Activated naive CD4-positive, alpha-beta T cell (primary cell): ENCODE results near the gene CHCHD3.

Experiments
- DNase-seq, 4 experiments: peaks; one replicate each; lab custom pipeline; 2025; lab: John Stamatoyannopoulos, UW

The CHCHD3 gene

DNA sequence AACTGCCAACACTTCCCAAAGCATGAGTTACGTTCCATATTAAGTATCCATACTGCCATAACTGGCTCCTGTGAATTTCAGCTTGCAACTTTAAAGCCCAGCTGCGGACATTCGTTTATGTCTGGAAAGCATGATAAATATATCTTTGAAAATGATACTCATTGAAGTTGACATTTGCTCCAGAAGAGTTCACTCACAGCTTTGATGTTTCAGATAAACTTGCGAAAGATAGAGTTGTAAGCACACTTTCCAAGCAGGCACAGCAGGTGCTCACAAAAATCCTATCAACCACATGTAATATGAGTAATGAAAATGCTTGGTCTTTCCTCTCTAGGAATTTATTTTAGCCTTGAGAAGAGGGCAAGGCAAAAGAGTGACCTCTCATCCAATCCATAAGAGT, 4.5 kb downstream of the CHCHD3 start:
- DNase-seq: no peak

- DNase-seq: no peak
These were observed 5.7 kb downstream of the CHCHD3 start for GRCh38 chr7:133076142-133076541.

GRCh38 chr7:133071506-133071905, 10.4 kb downstream of the CHCHD3 start:
- DNase-seq: no peak

DNA sequence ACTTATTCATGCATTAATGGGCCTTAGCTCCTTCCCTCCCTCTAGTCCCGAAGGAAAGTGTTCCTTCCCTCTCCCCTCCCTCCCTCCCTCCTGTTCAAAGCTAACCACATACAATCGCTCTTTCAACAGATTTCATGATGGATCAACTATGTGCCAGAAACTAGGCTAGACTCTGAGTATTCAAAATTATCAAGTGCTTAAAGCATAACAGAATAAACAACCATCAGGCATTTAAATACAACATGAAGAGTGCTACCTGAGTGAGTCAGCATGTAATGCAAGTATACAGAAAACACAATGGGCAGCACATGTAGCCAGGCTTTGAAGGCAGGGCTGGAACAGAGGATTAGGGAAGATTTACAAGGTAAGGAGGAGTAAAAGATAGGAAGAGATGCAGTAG, 11.3 kb downstream of the CHCHD3 start:
- DNase-seq: no peak

DNA sequence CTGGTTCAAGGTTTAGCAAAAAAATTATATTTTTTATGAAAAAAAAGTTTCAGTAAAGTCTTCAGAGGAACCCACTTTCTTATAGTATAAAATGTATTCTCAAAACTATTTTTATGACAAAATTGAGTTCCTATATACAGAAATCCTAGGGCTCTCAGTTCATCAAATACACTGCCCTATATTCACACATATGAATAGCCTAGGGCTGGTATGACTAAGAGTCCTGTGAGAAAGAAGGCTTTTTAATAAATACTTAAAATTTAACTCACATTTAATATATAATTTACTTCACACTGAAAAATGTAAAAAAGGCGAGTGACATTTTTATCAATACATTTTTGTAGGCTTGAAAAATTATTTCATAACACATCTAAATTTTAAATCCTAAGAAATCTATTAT, 16.6 kb downstream of the CHCHD3 start:
- DNase-seq: no peak

DNA sequence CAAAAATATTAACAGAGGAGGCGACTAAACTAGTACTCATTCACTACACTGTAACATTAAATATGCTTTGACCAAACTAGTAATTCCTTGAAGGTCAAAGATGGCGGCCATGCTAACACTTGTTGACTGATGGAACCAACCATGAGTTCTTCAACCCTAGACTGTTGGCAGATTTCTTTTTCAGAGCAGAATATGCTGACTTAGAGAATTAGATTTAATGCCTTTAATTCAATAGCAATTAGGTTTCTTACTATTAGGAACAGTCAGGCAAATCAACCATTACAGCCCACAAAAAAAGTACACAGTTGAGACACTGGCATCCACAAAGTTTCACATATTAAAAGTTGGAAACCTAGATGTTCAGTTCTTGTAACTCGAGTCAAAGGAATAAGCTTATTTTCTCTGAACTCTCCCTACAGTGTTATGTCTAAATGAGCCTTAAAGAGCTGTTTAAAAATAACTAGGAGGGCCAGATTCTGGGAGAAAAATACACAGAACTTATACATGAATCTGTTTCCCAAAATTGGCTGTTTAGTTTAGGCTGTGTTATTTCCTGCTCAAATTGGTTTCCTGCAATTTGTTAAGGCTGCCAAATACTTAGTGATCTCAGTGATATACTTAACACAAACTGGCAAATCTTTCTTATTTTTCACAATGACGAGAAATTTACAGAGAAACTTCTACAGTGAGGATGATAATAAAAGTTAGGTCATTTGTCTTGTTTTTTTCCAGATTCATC, 17.6 kb downstream of the CHCHD3 start:
- no peak for DNase-seq

DNA sequence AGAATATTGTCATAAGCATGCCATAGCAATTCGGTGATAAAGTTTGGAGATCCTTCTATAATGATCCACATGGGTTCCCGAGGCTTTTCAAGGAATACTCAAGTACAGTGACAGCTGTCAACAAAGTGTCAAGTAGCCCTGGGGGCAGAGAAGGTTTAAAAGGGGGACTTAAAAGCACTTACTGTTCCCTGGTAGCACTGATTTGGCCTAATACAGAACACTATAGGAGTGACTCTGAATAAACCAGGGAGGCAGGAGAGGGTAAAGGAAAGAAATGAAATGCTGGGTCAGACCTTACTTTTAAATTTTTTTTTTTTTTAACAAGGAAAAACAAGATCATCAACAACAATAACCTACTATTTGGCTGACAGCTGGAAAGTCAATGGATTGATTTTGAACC, 20.1 kb downstream of the CHCHD3 start:
- no peak for DNase-seq

GRCh38 chr7:133061357-133061756, 20.5 kb downstream of the CHCHD3 start:
- DNase-seq: no peak

- DNase-seq: no peak
These were observed 21.9 kb downstream of the CHCHD3 start for GRCh38 chr7:133060004-133060403.

- no peak for DNase-seq
These were observed 22.6 kb downstream of the CHCHD3 start for GRCh38 chr7:133059263-133059662.

- no peak for DNase-seq
These were observed 25.3 kb downstream of the CHCHD3 start for GRCh38 chr7:133056370-133057238.

DNA sequence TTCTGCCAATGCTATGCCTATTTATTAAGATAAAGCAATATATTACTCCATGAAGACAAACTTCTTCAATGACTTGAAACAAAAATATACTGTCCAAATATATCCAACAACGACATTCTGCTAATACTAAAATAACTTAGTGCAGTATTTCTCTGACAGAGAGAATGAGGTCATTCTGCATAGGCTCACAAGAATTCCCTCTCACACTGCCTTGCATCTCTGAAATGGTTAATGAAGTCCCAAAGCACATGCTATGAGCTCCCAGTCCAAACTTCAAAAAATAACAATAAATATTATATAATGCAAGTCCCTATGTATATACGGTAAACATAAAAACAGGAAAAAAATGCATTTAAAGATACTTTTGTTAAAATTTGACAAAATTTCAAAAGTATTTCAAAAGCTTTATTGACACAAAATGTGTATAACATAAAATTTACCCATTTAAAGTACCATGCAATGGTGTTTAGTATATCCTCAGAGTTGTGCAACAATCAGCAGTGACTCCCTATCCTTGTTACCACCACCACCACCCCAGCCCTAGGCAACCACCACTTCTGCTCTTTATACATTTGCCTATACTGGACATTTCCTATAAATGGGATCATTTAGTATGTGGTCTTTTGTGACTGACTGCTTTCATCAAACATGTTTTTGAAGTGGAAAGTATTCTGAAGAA, 27.6 kb downstream of the CHCHD3 start:
- DNase-seq: no peak

DNA sequence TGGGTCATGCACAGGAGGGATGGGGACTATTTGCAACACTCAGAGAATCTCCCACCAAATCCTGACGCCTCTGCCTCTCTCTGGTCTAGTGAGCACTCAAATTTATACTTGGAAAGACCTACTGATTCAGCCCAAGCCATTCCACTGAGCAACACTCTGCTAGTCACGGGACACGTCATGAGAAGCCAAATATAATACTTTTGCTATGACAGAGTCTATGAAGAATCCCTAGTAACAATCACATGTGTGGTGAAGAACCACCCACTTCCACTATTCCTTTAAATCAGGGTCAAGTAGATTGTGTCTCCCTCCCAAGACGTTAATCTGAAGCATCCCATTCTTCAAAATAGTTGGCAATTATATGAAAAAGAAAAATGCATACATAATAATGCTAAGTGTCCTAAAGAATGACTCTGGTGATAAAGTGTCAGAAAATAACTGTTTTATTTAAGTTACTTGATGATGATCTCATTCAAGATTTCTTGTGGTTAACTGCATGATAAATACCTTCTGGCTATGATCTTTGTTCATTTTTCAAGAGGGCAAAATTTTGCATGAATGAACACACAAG, 28.5 kb downstream of the CHCHD3 start:
- DNase-seq: no peak

- DNase-seq: no peak
These were observed 29.1 kb downstream of the CHCHD3 start for GRCh38 chr7:133052826-133053225.

- no peak for DNase-seq
These were observed 29.5 kb downstream of the CHCHD3 start for GRCh38 chr7:133052401-133052756.

- no peak for DNase-seq
These were observed 30.0 kb downstream of the CHCHD3 start for GRCh38 chr7:133051719-133052400.

GRCh38 chr7:133051066-133051465, 30.8 kb downstream of the CHCHD3 start:
- no peak for DNase-seq

DNA sequence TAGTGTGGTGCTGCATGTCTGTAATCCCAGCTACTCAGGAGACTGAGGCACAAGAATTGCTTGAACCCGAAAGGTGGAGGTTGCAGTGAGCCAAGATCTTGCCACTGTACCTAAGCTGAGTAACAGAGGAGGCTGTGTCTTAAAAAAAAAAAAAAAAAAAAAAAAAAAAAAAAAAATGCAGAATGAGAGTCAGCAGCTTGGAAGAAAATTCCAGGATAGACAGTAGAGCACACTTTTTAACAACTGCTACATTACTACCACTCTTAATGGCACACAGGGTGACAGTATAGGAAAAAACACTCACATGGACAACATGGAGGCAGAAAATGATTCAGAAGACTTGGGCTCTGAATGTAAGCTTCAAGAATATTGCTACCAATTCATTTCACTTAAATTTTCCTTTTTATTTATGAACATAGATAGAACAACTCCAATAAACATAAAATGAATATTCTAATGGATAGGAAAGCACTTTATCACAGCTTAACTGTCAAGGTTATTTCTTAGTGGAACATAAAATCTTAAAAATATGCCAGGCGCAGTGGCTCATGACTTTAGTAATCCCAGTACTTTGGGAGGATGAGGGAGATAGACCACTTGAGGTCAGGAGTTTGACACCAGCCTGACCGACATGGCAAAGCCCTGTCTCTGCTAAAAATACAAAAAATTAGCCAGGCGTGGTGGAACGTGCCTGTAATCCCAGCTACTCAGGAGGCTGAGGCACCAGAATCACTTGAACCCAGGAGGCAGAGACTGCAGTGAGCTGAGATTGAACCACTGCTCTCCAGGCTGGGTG, 31.5 kb downstream of the CHCHD3 start:
- no peak for DNase-seq

- DNase-seq: no peak
These were observed 33.3 kb downstream of the CHCHD3 start for GRCh38 chr7:133048589-133048988.

DNA sequence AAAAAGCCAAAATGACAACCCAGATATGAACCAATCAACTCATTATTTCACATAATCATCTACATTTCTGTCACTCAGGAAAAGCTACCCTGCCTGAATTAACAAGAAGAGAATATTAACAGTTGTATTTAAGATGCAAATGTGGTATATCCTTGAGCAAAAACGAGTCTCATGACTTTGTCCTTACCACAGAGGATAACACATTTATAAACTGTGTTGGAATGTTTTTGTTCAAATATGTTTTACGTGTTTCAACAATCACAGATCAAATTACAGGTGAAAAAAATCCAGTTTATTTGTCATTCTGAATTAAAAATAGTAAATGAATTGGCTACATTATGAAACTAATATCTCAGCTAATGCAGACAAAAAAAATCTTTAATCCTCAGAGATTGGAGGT, 34.6 kb downstream of the CHCHD3 start:
- DNase-seq: no peak
